ENCODE data around the gene C17orf58.
"Not testable (repeated sequence)": the region's sequence is repeated elsewhere in the genome, so short reads cannot be mapped to it uniquely, and the experiment has no call there.

The C17orf58 gene

GRCh38 chr17:67960276-67960675 lies 36.0 kb downstream of the C17orf58 start:
- DNase-seq = not testable (repeated sequence)

- no peak for DNase-seq
Measured at GRCh38 chr17:67959510-67959909, 36.8 kb downstream of the C17orf58 start.

- no peak for DNase-seq
Measured at GRCh38 chr17:67950945-67951344, 45.3 kb downstream of the C17orf58 start.

GRCh38 chr17:67947325-67947813 lies 48.9 kb downstream of the C17orf58 start:
- DNase-seq = no peak

- no peak for DNase-seq
Measured at GRCh38 chr17:67946513-67946912, 49.8 kb downstream of the C17orf58 start.

GRCh38 chr17:67944035-67944434 lies 52.2 kb downstream of the C17orf58 start:
- no peak for DNase-seq

- DNase-seq = no peak
Measured at GRCh38 chr17:67942810-67943209, 53.5 kb downstream of the C17orf58 start.

Data from anterior cingulate cortex (tissue), 58 donors.